ENCODE measurements around the gene OSBPL7.

DNA sequence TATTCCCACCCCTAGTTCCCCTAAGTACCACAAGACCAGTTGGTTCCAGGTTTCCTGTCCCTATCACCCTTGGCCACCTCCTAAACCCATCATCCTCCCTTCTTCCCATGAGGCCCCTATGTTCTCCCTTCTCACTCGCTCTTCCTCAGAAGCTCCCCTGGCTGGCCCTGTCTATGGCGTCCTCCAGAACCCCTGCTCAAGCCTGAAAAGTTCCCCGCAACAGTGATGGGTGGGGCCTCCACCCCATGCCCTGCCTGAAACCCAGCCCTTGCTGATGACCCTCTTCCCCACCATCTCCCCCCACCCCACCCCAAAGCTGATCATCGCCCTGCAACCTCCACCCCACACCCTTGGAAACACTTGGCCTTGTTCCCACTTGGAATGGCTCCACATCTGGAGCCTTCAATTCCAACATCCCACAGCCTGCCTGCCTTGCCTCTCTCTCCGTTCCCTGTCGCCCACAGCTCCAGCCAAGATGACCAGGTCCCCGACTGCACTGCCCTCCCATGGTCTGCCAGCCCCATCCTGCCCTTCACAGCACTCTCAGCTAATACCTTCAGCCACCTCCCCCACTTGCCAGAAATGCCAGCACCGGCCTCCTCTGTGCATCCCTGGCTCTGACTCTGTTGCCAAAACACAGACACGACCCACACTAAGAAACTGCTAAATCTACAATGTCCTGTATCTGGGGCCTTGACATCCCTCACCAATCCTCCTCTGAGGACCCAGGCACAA, 10.5 kb downstream of the OSBPL7 start:
- no peak for TF ChIP-seq POLR2AphosphoS5 (IDR thresholded peaks at IDR 0.05; ENCODE audit: low read depth, low read length)
- no peak for TF ChIP-seq POLR2A (IDR thresholded peaks at IDR 0.05; ENCODE audit: low read depth, low read length)
- TF ChIP-seq TAF1 (IDR thresholded peaks at IDR 0.05; ENCODE audit: borderline replicate concordance, low read depth, low read length): no peak
